Activated CD8-positive, alpha-beta memory T cell treated with anti-CD3 and anti-CD28 coated beads, Interleukin-2, amount 50 U/mL, for 48 hours (primary cell): ENCODE results near the gene SDC4.

Source experiments
- DNase-seq: peaks from one replicate; pipeline ENCODE4 v3.0.0-alpha.2; 2020

The SDC4 gene

GRCh38 chr20:45347936-45348778, at the start of gene SDC4:
SDC4 (minus strand) TSS chr20:45348424; CDS start chr20:45348384, 40 bp downstream.
- DNase-seq, result peak; percentile 88

GRCh38 chr20:45395114-45395415, 46.8 kb upstream of the SDC4 start:
- DNase-seq, result no peak

- DNase-seq, result no peak
These were observed 46.2 kb upstream of the SDC4 start for GRCh38 chr20:45394221-45395113.

DNA sequence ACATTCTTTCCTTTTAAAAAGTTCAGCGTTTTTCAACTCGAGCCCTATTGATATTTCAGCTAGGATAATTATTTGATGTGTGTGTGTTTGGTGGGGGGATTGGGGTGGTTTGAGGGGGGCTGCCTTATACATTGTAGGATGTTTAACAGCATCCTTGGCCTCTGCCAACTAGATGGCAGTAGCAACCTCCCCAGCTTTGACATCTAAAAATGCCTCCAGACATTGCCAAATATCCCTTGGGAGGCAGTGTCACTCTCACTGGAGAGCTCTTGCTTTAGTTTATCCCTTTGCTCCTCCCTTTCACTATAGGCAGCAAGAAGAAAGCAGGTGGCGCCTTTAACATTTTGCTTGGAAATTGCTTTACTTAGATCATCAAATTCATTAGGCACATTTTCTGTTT, 44.5 kb upstream of the SDC4 start:
- DNase-seq, result no peak

DNA sequence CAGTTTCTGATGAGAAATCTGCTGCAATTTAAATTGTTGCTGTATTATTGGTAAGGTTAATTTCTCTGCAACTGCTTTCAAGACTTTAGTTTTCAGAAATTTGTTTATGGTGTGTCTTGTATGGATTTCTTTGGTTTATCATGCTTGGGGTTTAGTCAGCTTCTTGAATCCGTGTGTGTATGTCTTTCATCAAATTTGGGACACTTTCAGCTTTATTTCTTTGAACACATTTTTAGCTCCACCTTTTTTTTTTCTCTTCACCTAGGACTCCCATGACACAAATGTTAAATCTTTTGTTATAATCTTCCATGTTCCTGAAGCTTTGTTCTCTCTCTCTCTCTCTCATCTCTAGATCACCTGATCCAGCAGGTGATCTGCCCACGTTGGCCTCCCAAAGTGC, 43.3 kb upstream of the SDC4 start:
- DNase-seq, result no peak

DNA sequence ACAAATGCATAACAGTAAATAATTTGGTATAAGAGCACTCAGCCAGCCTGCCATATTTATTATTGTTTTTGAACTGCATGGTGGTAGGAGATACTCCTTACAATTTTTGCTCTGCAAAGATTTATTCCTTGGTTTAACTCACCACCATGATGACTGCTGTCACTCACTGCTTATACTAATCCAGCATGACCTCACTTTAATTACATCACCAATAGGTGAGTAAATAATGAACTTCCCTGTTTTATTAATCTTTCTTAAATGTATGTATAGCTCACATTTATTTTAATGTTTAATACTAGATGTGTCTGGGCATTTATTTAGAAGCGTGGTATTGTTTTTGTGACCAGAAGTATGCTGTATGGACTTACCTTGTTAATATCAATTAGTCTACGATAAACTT, 42.7 kb upstream of the SDC4 start:
- DNase-seq, result no peak

- DNase-seq, result no peak
These were observed 39.0 kb upstream of the SDC4 start for GRCh38 chr20:45387274-45387673.

GRCh38 chr20:45378191-45378590, 30.0 kb upstream of the SDC4 start, which contains the start of gene TP53TG5:
TP53TG5 (minus strand) TSS chr20:45378325; CDS start chr20:45378236, 89 bp downstream.
- no peak for DNase-seq

GRCh38 chr20:45377269-45377668, 29.0 kb upstream of the SDC4 start:
- no peak for DNase-seq

DNA sequence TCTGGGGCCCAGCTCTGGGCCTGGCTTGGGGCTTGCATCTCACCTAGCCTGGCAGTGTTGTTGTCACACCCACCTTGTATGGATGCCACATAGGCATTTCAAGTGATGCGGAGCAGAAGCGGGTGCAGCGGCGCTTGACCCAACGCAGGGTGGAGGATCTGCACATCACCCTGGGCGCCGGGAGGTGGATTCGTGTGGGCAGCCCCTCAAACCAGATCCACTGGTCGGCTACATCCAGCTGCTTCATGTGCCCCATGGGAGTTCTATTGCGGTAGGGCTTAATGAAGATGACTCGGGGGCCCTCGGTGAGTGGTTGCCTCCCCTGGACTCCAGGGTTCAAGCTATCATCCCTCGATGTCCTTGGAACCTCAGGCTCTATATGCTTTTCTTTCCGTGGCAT, 26.7 kb upstream of the SDC4 start:
- no peak for DNase-seq

- DNase-seq, result no peak
These were observed 25.9 kb upstream of the SDC4 start for GRCh38 chr20:45374101-45374467.

GRCh38 chr20:45373353-45374100, 25.3 kb upstream of the SDC4 start:
- DNase-seq, result peak; percentile 96

GRCh38 chr20:45372646-45373352, 24.6 kb upstream of the SDC4 start:
- peak; percentile 58 for DNase-seq

DNA sequence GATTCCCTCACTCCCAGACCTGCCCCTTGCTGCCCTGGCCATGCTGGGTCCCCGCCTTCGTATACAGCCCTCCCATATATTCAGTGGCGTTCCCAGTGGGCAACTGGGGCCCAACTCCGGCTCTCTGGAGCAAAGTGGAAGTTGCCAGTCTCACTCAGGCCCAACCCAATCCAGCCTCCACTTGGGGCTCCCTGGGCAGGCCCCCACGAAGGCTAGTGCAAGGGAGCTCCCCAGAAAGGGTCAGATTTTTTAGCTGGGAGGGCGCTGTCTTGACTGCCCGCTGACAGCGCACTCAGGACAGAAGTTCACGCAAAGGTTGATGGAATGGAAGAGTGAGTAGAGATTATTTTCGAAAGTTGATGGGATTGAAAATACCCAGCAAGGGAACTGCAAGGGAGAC, 24.0 kb upstream of the SDC4 start:
- no peak for DNase-seq

GRCh38 chr20:45370571-45371160, 22.4 kb upstream of the SDC4 start:
- no peak for DNase-seq

DNA sequence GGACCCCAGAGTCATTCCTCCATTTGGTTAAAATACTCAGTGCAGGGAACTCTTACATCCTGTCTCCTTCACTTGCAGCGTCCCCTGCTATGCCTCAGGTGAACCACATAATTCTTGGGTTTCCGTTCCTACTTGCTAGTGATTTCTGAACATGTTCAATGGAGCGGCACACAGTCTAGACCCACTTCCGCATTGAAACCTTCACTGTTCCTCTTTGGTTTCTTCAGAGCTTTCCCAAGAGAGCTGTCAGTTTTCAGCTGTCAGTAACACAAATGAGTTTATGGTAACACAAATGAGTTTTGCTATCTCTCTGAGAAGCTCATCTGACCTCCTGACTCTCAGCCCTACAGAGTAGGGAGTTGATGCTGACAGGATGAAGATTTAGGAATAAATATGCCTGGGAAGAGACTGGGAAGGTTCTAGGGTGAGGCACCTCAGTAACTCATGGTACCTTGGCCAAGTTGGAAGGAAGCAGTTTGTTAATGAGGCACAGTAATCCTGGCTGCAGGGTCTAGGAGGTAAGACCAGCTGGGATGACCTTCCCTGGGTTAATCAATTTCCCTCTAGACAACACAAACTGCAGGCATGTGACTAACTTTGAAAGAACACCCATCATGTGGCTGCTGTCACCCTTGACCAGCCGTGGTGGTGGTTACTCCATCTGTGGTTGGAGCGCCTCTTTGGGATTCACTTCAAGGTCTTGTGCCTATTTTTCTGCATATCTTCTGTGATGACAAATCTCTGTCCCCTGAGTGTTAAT, 20.2 kb upstream of the SDC4 start:
- peak; percentile 47 for DNase-seq

GRCh38 chr20:45367126-45367525, 18.9 kb upstream of the SDC4 start:
- DNase-seq, result no peak

DNA sequence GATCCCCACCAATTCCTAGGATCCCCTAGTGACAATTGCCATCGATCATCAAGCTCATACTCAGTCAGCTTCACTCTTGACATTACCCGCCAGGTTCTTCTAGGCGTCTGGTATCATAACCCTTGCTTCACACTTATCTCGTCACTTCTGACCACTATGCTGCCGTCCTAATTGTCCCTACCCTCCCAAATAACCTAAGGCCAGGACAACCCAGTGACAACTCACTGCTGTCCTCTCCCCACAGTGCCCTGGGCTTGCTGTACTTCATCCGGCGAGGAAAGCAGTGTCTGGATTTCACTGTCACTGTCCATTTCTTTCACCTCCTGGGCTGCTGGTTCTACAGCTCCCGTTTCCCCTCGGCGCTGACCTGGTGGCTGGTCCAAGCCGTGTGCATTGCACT, 18.4 kb upstream of the SDC4 start:
- no peak for DNase-seq

DNA sequence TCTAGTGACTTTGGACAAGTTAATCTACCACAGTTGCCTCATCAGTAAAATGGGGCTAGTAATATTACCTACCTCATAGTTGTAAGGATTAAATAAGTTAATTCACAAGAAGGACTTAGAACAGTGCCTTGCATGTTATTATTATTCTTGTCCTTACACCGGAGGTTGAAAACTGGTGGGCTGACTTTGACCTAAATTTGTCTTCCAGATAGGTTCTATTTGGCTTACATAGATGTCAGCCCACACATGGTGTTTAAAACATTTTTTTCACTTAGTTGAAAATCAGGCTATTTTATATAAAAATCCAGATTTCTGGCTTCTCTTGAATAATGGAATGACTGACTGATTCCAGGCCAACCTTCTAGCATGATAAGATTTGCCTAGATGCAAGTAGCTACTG, 18.0 kb upstream of the SDC4 start:
- no peak for DNase-seq

- no peak for DNase-seq
These were observed 17.3 kb upstream of the SDC4 start for GRCh38 chr20:45365444-45365970.
